Measurements from ENCODE around the gene PTPRM. TPM values are rescaled to one million over a fixed set of nuclear protein-coding genes. Genes with fewer than 3 reads are reported as not detected.

Gene PTPRM
- total RNA-seq, 1 experiment from 2014 or later, result 14.5 TPM

DNA sequence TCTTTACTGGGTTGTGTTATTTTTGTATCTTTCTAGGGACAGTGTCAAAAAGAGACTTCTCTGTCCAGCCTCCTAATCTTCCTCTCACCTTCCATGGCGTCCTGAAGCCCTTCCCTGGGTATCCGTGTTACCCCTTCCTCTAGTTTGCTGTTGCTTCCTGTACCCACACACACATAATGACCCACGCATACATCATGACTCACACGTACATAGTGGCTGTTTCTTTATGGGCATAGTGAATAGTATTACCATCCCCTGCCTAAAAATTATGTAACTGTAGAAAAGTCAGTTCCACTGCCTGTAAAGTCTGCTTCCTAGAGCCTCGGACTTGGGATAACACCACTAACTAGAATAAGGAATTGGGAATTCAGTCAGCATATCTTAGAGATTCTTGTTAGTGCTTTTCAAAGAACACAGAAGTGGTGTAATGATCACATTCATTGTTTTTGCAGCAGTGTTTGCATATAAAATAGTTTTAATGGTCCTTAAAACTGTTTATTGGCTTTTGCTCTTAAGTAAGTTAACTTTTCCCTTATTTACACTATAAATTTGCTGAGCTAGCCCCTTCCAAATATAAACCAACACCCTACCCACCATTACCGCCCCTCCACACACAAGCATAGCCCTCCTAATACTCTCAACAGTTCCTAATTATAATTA is 733.8 kb downstream of the PTPRM start:
- ChIA-PET RAD21 (ENCODE audit: low non-redundant PET in 1 of 2, low total read pairs in 2 of 2, uncharacterized antibody in 2 of 2, unreplicated experiment in 2 of 2) (no interaction called here), POLR2A (no interaction called here), CTCF (no interaction called here)
- H3K79me2 ChIP-seq (ENCODE audit: insufficient read depth, low read length), result no peaks in the 10 kb centered on the region
- BruUV-seq (replicated peaks), result no TSS peak
- H2AFZ ChIP-seq (ENCODE audit: low read depth, low read length, poor library complexity, severe bottlenecking), result no peak overlapping the region
- TF ChIP-seq ZNF274 (IDR thresholded peaks at IDR 0.05; ENCODE audit: low read depth, low read length), result no peak
- intact Hi-C loops (cut with micrococcal nuclease), result no loop called here
- no peaks in the 10 kb centered on the region for H3K36me3 ChIP-seq (ENCODE audit: control insufficient read depth in 1 of 2, insufficient read depth in 2 of 2, low read length in 2 of 2)
- H3K27me3 ChIP-seq (ENCODE audit: insufficient read depth, low read length), result 0 out of 2 replicates have a peak, but pooled peaks cover 2% of the 10 kb centered on the region
- H3K4me2 ChIP-seq (ENCODE audit: low read length), result no peak overlapping the region
- ATAC-seq, result no peak
- H3K9ac ChIP-seq (ENCODE audit: low read length), result no peak overlapping the region
- no peaks in the 10 kb centered on the region for H4K20me1 ChIP-seq (ENCODE audit: insufficient read depth)
- H3K9me2 ChIP-seq (ENCODE audit: insufficient read depth), result no peaks in the 10 kb centered on the region
- no peak for DNase-seq (ENCODE audit: low read depth, low spot score)
- no peak overlapping the region for H3K4me3 ChIP-seq (replicated peaks in 1 of 2; ENCODE audit: low read depth in 1 of 2, low read length in 2 of 2)
- no peak overlapping the region for H3K27ac ChIP-seq (ENCODE audit: low read depth, low read length)
- no peaks in the 10 kb centered on the region for H3K9me3 ChIP-seq (ENCODE audit: control insufficient read depth in 1 of 2, insufficient read depth in 1 of 2, low read depth in 1 of 2, low read length in 2 of 2)
- peaks cover 4 to 5% of the 10 kb centered on the region in 2 experiments; a peak in 2 of 4 replicates for H3K4me1 ChIP-seq (ENCODE audit: control insufficient read depth in 1 of 2, insufficient read depth in 2 of 2, low read length in 2 of 2)

DNA sequence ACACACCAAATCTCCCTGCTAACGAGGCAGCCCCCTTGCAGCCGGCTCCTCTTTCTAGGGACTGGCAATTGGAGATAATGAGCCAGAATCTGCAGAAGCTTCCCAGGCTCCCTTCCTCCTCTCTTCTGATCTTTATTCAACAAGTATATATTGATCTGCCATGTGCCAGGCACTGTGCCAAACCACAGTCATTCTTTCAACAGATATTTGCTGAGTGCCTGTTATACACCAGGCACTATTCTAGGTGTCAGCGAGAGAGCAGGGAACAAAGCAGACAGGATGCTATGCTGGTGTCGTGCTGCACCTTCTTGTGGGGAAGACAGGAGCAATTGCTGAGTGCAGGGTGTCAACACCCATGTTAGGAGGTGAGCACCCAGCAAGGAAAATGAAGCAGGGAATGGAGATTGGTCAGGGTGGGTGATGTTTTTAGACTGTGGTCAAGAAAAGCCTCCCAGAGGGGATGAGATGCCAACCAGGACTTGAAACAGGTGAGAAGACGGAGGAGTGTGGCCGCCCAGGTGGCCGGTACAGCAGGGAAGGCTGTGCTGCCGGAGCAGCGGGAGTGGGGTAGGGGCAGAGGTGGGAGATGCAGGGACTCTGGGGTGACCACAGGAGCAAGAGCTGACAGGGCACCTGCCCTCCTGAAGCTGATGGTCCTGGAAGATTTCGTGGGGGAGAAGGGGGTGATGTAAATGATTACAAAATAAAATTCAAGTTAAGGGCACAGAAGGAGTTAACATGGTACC is 734.5 kb downstream of the PTPRM start:
- no peak overlapping the region for H3K4me2 ChIP-seq (ENCODE audit: low read length)
- DNase-seq (ENCODE audit: low read depth, low spot score), result no peak
- ChIA-PET RAD21 (ENCODE audit: low non-redundant PET in 1 of 2, low total read pairs in 2 of 2, uncharacterized antibody in 2 of 2, unreplicated experiment in 2 of 2) (no interaction called here), CTCF (no interaction called here), POLR2A (no interaction called here)
- no TSS peak for BruUV-seq (replicated peaks)
- TF ChIP-seq, protein P1, sequence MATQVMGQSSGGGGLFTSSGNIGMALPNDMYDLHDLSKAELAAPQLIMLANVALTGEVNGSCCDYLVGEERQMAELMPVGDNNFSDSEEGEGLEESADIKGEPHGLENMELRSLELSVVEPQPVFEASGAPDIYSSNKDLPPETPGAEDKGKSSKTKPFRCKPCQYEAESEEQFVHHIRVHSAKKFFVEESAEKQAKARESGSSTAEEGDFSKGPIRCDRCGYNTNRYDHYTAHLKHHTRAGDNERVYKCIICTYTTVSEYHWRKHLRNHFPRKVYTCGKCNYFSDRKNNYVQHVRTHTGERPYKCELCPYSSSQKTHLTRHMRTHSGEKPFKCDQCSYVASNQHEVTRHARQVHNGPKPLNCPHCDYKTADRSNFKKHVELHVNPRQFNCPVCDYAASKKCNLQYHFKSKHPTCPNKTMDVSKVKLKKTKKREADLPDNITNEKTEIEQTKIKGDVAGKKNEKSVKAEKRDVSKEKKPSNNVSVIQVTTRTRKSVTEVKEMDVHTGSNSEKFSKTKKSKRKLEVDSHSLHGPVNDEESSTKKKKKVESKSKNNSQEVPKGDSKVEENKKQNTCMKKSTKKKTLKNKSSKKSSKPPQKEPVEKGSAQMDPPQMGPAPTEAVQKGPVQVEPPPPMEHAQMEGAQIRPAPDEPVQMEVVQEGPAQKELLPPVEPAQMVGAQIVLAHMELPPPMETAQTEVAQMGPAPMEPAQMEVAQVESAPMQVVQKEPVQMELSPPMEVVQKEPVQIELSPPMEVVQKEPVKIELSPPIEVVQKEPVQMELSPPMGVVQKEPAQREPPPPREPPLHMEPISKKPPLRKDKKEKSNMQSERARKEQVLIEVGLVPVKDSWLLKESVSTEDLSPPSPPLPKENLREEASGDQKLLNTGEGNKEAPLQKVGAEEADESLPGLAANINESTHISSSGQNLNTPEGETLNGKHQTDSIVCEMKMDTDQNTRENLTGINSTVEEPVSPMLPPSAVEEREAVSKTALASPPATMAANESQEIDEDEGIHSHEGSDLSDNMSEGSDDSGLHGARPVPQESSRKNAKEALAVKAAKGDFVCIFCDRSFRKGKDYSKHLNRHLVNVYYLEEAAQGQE (IDR thresholded peaks at IDR 0.05; ENCODE audit: low read depth), result no peak
- TF ChIP-seq SIN3A (IDR thresholded peaks at IDR 0.05; ENCODE audit: low read depth) (no peak), JUND (IDR thresholded peaks at IDR 0.05) (no peak), RAD21 (IDR thresholded peaks at IDR 0.05; ENCODE audit: low read depth) (no peak), POLR2AphosphoS5 (IDR thresholded peaks at IDR 0.05; ENCODE audit: low read depth, low read length) (no peak), FOSL1 (IDR thresholded peaks at IDR 0.05; ENCODE audit: low read depth) (no peak), CEBPB (IDR thresholded peaks at IDR 0.05; ENCODE audit: low read depth) (no peak), ELF1 (IDR thresholded peaks at IDR 0.05; ENCODE audit: borderline replicate concordance, low read depth) (no peak), EZH2 (IDR thresholded peaks at IDR 0.05) (no peak), POLR2A (IDR thresholded peaks at IDR 0.05; ENCODE audit: borderline replicate concordance, extremely low read depth, insufficient read depth, insufficient read length) (no peak)
- TF ChIP-seq, protein P2, sequence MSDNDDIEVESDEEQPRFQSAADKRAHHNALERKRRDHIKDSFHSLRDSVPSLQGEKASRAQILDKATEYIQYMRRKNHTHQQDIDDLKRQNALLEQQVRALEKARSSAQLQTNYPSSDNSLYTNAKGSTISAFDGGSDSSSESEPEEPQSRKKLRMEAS (IDR thresholded peaks at IDR 0.05), result no peak
- TF ChIP-seq, protein P3, sequence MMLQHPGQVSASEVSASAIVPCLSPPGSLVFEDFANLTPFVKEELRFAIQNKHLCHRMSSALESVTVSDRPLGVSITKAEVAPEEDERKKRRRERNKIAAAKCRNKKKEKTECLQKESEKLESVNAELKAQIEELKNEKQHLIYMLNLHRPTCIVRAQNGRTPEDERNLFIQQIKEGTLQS (IDR thresholded peaks at IDR 0.05), result no peak
- TF ChIP-seq, protein P4, sequence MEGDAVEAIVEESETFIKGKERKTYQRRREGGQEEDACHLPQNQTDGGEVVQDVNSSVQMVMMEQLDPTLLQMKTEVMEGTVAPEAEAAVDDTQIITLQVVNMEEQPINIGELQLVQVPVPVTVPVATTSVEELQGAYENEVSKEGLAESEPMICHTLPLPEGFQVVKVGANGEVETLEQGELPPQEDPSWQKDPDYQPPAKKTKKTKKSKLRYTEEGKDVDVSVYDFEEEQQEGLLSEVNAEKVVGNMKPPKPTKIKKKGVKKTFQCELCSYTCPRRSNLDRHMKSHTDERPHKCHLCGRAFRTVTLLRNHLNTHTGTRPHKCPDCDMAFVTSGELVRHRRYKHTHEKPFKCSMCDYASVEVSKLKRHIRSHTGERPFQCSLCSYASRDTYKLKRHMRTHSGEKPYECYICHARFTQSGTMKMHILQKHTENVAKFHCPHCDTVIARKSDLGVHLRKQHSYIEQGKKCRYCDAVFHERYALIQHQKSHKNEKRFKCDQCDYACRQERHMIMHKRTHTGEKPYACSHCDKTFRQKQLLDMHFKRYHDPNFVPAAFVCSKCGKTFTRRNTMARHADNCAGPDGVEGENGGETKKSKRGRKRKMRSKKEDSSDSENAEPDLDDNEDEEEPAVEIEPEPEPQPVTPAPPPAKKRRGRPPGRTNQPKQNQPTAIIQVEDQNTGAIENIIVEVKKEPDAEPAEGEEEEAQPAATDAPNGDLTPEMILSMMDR (IDR thresholded peaks at IDR 0.05 in 2 of 3, conservative IDR thresholded peaks at IDR 0.05 in 1 of 3; ENCODE audit: borderline replicate concordance in 1 of 3, insufficient read depth in 1 of 3, low read depth in 2 of 3, low read length in 2 of 3), result no peak
- H3K9me3 ChIP-seq (ENCODE audit: control insufficient read depth in 1 of 2, insufficient read depth in 1 of 2, low read depth in 1 of 2, low read length in 2 of 2), result no peaks in the 10 kb centered on the region
- H3K4me1 ChIP-seq (ENCODE audit: control insufficient read depth in 1 of 2, insufficient read depth in 2 of 2, low read length in 2 of 2), result peaks cover 4 to 5% of the 10 kb centered on the region in 2 experiments; a peak in 2 of 4 replicates
- peak; percentile 40; the same call in 1 of the 2 replicates for ATAC-seq
- H3K9me2 ChIP-seq (ENCODE audit: insufficient read depth), result no peaks in the 10 kb centered on the region
- no peak overlapping the region for H3K4me3 ChIP-seq (replicated peaks in 1 of 2; ENCODE audit: low read depth in 1 of 2, low read length in 2 of 2)
- H3K79me2 ChIP-seq (ENCODE audit: insufficient read depth, low read length), result no peaks in the 10 kb centered on the region
- H3K27me3 ChIP-seq (ENCODE audit: insufficient read depth, low read length), result 0 out of 2 replicates have a peak, but pooled peaks cover 2% of the 10 kb centered on the region
- intact Hi-C loops (cut with micrococcal nuclease), result no loop called here
- no peak overlapping the region for H3K9ac ChIP-seq (ENCODE audit: low read length)
- H3K36me3 ChIP-seq (ENCODE audit: control insufficient read depth in 1 of 2, insufficient read depth in 2 of 2, low read length in 2 of 2), result no peaks in the 10 kb centered on the region
- no peak overlapping the region for H2AFZ ChIP-seq (ENCODE audit: low read depth, low read length, poor library complexity, severe bottlenecking)
- H4K20me1 ChIP-seq (ENCODE audit: insufficient read depth), result no peaks in the 10 kb centered on the region
- no peak overlapping the region for H3K27ac ChIP-seq (ENCODE audit: low read depth, low read length)

All from HCT116 (cell line).